BLaER1 (cell line): ENCODE data around the gene ACOX3.

Experiments
- H3K27ac ChIP-seq: shearing (Covaris generic); formaldehyde crosslinking; 2 replicates; pipeline ENCODE4 v1.8.1; 2022
- H3K27me3 ChIP-seq: shearing (Covaris generic); formaldehyde crosslinking; 2 replicates; pipeline ENCODE4 v1.8.1; 2022
- H3K36me3 ChIP-seq: shearing (Covaris generic); formaldehyde crosslinking; 2 replicates; pipeline ENCODE4 v1.8.1; 2022
- H3K4me1 ChIP-seq: shearing (Covaris generic); formaldehyde crosslinking; 2 replicates; pipeline ENCODE4 v1.8.1; 2022
- H3K4me2 ChIP-seq: shearing (Covaris generic); formaldehyde crosslinking; 2 replicates; pipeline ENCODE4 v1.8.1; 2022
- H3K4me3 ChIP-seq: shearing (Covaris generic); formaldehyde crosslinking; 2 replicates; pipeline ENCODE4 v1.8.1; 2022
- H3K9ac ChIP-seq: shearing (Covaris generic); formaldehyde crosslinking; 2 replicates; pipeline ENCODE4 v1.8.1; 2022
- H3K9me3 ChIP-seq: shearing (Covaris generic); formaldehyde crosslinking; 2 replicates; pipeline ENCODE4 v1.8.1; 2022
- H4K20me1 ChIP-seq: shearing (Covaris generic); formaldehyde crosslinking; 2 replicates; pipeline ENCODE4 v1.8.1; 2022
- Cebpa-rat ChIP-seq: shearing (Covaris generic); IDR thresholded peaks from 2 replicates; pipeline ENCODE4 v1.8.1; 2022

The ACOX3 gene

DNA sequence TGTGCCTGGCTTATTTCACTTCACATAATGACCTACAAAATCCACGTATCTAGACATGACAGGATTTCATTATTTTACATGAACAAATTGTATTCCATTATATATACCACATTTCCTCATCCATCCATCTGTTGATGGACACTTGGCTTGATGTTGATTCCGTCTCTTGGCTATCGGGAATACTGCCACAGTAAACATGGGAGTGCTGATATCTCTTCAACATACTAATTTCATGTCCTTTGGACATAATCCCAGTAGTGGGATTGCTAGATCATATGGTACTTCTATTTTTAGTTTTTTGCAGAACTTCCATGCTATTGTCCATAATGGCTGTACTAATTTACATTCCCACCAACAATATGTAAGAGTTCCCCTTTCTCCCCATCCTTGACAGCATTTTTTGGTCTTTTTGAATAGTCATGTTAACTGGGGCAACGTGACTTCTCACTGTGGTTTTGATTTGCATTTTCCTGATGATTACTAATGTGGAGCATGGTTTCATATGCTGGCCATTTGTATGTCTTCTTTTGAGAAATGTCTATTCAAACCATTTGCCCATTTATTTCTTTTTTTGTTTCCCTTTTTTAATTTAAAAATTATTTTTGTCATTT lies 102.1 kb downstream of the ACOX3 start:
- Histone ChIP-seq H3K27me3 (peaks cover 15% of the 10 kb centered on the region), H3K4me2 (no peak overlapping the region), H3K9me3 (peaks cover 52% of the 10 kb centered on the region), H3K9ac (no peak overlapping the region), H4K20me1 (no peaks in the 10 kb centered on the region), H3K27ac (no peak overlapping the region), H3K4me3 (no peak overlapping the region), H3K4me1 (peaks cover 15% of the 10 kb centered on the region), H3K36me3 (no peaks in the 10 kb centered on the region)
- TF ChIP-seq Cebpa-rat, result no peak

DNA sequence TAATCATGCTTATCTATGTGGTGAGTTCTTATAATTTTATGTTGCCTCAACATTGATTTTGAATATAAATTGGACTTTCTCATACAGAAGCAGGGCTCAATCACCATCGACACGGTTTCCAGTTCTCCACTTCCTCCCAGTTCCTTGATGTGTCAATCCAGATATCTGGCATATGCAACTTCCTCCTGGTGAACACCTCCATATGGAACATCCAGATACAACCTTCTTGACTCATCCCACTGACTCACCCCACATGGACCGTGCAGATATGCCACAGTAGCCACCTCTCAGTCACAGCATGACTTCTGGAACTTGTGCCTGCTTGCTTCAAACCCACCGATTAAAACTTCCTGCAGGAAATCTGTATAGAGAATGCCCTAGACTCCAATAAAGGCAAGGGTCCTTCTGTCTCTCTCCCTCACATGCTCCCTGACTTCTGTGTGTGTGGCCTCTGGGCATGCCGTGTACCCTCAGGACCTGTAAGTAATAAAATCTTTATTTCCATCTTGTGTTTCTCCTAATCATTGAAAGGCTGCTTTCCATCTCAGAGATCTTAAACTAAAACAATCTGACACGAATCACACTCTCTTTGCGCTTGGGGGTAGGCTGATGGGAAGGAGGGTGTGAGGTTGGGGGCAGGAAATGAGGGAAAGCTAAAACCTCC lies 104.0 kb downstream of the ACOX3 start:
- no peaks in the 10 kb centered on the region for H4K20me1 ChIP-seq
- no peaks in the 10 kb centered on the region for H3K27me3 ChIP-seq
- no peak overlapping the region for H3K9ac ChIP-seq
- no peak overlapping the region for H3K27ac ChIP-seq
- H3K4me2 ChIP-seq, result no peak overlapping the region
- no peak overlapping the region for H3K4me3 ChIP-seq
- no peak for TF ChIP-seq Cebpa-rat
- H3K36me3 ChIP-seq, result no peaks in the 10 kb centered on the region
- peaks cover 12% of the 10 kb centered on the region for H3K4me1 ChIP-seq
- H3K9me3 ChIP-seq, result peaks cover 47% of the 10 kb centered on the region

DNA sequence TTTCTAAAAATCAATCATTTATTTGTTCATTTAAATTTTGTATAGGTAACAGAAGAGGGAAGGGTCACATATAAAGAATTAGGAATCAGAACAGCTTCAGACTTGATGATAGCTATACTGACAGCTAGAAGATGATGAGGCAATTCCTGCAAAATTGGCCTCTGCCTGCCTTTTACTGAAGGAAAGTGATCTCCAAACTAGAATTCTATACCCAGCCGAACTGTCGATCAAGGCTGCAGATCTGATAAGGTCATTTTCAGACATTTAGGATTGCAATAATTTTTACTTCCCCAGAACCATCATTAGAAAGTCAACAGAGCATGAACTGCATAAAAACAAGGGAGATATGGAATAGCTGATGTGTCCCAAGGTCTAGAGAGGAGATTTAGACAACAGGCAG lies 104.7 kb downstream of the ACOX3 start:
- H3K27ac ChIP-seq, result no peak overlapping the region
- H3K4me1 ChIP-seq, result peaks cover 19% of the 10 kb centered on the region
- H3K27me3 ChIP-seq, result no peaks in the 10 kb centered on the region
- TF ChIP-seq Cebpa-rat, result no peak
- peaks cover 40% of the 10 kb centered on the region for H3K9me3 ChIP-seq
- no peak overlapping the region for H3K9ac ChIP-seq
- H3K4me3 ChIP-seq, result no peak overlapping the region
- no peaks in the 10 kb centered on the region for H4K20me1 ChIP-seq
- no peaks in the 10 kb centered on the region for H3K36me3 ChIP-seq
- no peak overlapping the region for H3K4me2 ChIP-seq

DNA sequence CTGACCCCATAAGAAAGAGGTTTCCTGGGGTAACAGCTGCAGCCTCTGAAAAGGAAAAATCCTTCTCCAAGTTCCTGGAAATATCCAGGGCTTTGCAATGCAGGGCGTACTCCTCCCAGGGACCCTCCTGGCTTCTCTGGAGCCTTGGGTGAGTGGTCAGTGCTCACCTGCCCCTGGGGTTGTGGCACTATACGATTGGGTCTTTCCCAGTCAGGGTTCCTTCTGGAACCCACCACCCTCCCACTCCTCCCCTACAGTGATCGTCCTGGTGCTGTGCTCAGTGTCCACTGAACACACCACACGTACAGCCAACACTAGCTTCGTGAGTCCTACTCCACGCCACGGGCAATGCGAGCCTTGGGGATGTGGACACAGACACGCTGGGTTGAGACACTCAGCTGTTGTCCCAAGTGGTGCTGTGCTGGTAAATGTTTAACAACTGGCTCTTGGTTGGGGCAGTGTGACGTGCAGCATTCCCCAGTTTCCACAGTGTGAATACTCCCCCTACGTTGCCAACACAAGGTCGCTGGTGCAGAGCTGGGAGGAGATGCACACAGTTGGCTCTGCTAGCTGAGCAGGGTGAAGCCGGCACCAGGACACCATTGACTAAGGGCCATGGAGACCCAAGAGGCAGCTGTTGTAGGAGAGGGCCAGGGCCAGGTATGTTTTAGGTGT lies 105.6 kb downstream of the ACOX3 start:
- Histone ChIP-seq H3K27ac (no peak overlapping the region), H3K4me2 (no peak overlapping the region), H3K4me3 (no peak overlapping the region), H3K9me3 (peaks cover 35% of the 10 kb centered on the region), H3K27me3 (no peaks in the 10 kb centered on the region), H3K36me3 (no peaks in the 10 kb centered on the region), H3K9ac (no peak overlapping the region), H4K20me1 (no peaks in the 10 kb centered on the region), H3K4me1 (peaks cover 28% of the 10 kb centered on the region)
- TF ChIP-seq Cebpa-rat, result no peak

DNA sequence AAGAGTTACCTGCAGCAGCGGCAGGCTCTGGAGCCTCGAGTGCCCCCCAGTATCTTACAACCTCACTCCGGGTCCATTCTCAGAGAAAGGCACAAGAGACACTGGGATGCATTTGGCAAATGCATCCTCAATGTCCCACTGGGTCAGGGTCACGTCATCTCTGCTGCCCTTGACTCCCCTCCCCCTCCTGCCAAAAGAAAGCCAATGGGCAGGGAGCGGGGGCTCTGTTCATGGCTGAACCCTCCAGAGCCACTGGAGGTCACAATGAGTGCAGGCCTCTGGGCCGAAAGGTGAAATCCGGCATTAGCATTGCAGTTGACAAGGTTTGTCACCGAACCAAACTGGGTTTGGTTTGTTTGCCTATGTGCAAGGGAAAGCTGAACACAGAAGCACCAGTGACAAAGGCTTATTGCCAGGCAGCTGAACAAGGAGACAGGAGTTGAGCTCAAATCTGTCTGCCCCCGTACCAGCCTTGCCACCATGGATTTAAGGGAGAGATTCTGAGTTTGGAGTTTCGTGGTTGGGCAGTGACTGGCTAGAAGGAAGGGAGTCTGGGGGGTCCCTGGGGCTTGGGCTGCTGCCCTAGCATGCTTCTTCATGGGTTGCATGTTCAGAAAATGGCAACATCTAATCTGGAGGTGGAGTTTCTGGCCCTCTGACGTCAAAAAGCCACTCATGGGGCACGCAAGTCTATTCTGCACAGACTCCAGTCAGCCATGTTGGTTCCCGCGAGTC lies 106.6 kb downstream of the ACOX3 start:
- Histone ChIP-seq H3K4me1 (peaks cover 39% of the 10 kb centered on the region), H3K4me3 (no peak overlapping the region), H3K27ac (no peak overlapping the region), H3K36me3 (no peaks in the 10 kb centered on the region), H3K9me3 (peaks cover 35% of the 10 kb centered on the region), H3K4me2 (no peak overlapping the region), H3K27me3 (no peaks in the 10 kb centered on the region), H3K9ac (no peak overlapping the region), H4K20me1 (no peaks in the 10 kb centered on the region)
- no peak for TF ChIP-seq Cebpa-rat

DNA sequence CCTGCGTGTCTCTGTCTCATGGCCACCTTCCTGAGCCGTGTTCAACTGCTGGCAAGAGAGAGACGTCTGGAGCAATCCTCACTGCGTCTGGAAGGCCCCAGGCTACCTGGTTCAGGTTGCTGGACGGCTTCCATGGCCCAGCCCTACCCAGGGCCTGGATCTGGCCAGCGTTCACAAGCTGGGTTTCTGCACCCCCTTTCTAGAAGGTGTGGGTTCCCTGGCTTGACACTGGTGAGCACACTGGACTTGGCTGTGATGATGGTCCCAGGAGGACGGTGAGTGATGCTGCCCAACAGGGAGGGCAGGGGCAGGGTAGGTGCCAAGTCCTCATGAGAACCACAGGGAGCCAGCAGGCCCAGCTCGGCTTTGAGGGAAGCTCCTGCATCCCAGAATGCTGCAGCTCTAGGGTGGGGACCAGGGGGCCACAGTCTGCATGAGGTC lies 107.6 kb downstream of the ACOX3 start:
- no peaks in the 10 kb centered on the region for H4K20me1 ChIP-seq
- H3K4me1 ChIP-seq, result peaks cover 45% of the 10 kb centered on the region
- no peak overlapping the region for H3K4me2 ChIP-seq
- no peak for TF ChIP-seq Cebpa-rat
- no peak overlapping the region for H3K9ac ChIP-seq
- H3K27me3 ChIP-seq, result no peaks in the 10 kb centered on the region
- H3K27ac ChIP-seq, result no peak overlapping the region
- H3K36me3 ChIP-seq, result no peaks in the 10 kb centered on the region
- no peak overlapping the region for H3K4me3 ChIP-seq
- peaks cover 29% of the 10 kb centered on the region for H3K9me3 ChIP-seq

DNA sequence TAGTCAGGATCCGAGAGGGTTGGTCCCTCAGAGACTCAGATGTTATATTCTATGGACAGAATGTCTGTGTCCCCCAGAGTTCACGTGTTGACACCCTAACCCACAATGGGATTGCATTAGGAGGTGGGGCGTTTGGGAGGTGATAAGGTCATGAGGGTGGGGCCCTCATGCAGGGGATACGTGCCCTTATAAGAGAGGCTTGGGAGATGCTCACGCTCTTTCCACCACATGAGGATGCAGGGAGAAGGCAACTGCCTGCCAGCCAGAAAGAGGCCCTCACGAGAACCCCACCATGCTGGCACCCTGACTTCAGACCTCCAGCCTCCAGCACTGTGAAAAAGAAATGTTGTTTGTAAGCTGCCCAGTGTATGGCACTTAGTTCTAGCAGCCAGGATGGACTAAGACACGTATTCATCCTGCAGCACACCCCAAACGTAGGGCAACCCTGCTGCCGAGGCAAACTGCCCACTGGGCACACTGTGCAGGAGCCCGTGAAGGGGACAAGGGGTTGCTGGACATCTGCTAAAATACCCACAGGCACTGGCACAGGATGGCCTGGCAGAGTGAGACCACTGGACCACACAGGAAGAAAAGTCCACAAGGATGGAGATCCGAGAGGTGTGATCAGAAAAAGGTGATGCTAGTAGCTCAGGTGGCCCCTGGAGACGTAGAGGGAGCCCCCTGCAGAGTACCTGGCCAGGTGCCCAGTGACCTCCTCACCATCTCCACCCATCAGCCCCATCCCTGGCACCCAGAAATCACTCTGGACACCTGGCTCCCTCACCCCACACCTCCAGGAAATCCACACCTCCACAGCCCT lies 108.3 kb downstream of the ACOX3 start:
- Histone ChIP-seq H3K36me3 (no peaks in the 10 kb centered on the region), H3K4me2 (peak overlapping the region; percentile 87), H3K27me3 (no peaks in the 10 kb centered on the region), H3K9ac (peak overlapping the region; percentile 56; the same call in 1 of the 2 replicates), H3K4me3 (no peak overlapping the region), H3K9me3 (peaks cover 29% of the 10 kb centered on the region), H4K20me1 (no peaks in the 10 kb centered on the region), H3K27ac (peak overlapping the region; percentile 70), H3K4me1 (peaks cover 45% of the 10 kb centered on the region)
- no peak for TF ChIP-seq Cebpa-rat

DNA sequence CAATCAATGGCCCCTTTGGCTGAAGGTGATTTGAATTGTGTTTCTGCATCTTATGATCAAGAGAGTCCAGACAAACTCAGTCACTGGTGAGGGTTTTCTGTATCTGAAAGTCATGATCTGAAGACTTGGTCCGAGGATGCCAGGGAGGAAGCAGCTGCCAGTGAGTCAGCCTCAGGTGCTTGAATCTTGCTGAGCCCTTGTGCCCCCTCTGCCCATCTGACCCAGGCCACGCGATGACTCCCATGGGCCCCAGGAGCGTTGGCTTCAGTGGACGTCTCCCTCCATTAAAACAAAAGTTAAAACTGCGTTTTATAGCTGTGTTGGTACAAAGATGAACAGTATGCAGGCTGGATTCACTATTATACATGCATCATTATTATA lies 109.0 kb downstream of the ACOX3 start:
- H3K27me3 ChIP-seq, result no peaks in the 10 kb centered on the region
- H3K4me1 ChIP-seq, result peaks cover 45% of the 10 kb centered on the region
- H3K36me3 ChIP-seq, result no peaks in the 10 kb centered on the region
- no peak for TF ChIP-seq Cebpa-rat
- peak overlapping the region; percentile 25; the same call in 1 of the 2 replicates for H3K4me3 ChIP-seq
- H3K27ac ChIP-seq, result peak overlapping the region; percentile 70
- H3K9me3 ChIP-seq, result peaks cover 28% of the 10 kb centered on the region
- peak overlapping the region; percentile 56 for H3K9ac ChIP-seq
- no peaks in the 10 kb centered on the region for H4K20me1 ChIP-seq
- H3K4me2 ChIP-seq, result peak overlapping the region; percentile 87
